EL (cell line): ENCODE data around the gene TMCO6.

Experiments
- DNase-seq: peaks from one replicate; pipeline ENCODE4 v3.0.0-alpha.2; 2016

Gene TMCO6

GRCh38 chr5:140674211-140674610 lies 35.0 kb downstream of the TMCO6 start:
- DNase-seq = no peak

- DNase-seq = no peak
Observed at GRCh38 chr5:140674629-140675028, 35.4 kb downstream of the TMCO6 start.

- no peak for DNase-seq
Observed at GRCh38 chr5:140677947-140678346, 38.7 kb downstream of the TMCO6 start.

- no peak for DNase-seq
Observed at GRCh38 chr5:140678993-140679392, 39.7 kb downstream of the TMCO6 start.

- DNase-seq = no peak
Observed at GRCh38 chr5:140690376-140690932, 51.2 kb downstream of the TMCO6 start.

- peak; percentile 97 for DNase-seq
Observed at GRCh38 chr5:140690941-140691924, 52.0 kb downstream of the TMCO6 start, which contains the start of the genes HARS1 and HARS2. TSS of gene HARS1 (minus strand) at chr5:140691370. CDS start at chr5:140691304, 66 bp downstream. TSS of gene HARS2 (plus strand) at chr5:140691455. CDS start at chr5:140691649, 194 bp downstream.

GRCh38 chr5:140694276-140694675 lies 55.0 kb downstream of the TMCO6 start:
- DNase-seq = no peak
